ENCODE data around the gene ZNF260.

DNA sequence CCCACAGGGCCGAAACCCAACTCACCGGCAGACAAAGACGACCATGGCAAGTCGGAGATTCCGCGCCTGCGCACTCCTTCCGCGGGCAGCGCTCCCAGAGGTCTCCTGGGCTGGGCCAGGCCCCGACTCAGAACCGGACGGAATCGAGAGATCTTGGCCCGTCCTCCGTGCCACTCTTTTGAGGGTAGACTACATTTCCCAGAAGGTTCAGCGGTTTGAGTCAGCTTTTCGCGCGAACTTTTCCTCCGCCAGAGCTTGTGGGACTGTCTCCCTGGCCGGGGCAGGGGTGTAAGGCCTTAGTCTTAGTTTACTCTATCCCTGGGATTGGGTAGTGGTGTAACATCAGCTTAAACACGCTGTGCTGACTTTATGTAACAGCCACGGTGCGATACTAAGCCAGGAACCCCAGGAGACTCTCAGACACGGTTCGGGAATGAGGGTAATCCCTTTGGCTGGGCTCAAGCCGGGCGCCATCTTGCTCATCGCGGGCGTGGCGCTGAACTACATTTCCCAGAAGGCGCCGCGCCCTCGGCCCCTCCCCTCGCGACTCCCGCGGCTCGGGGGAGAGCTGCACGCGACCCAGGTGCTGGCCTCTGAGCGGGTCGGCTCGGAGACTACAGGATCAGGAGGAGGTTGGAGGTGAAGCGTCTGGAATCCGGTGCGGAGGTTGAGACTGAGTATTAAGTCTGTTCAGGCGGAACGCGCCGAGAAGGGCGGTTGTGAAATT, at the start of gene ZNF260:
- TF ChIP-seq, protein P1, sequence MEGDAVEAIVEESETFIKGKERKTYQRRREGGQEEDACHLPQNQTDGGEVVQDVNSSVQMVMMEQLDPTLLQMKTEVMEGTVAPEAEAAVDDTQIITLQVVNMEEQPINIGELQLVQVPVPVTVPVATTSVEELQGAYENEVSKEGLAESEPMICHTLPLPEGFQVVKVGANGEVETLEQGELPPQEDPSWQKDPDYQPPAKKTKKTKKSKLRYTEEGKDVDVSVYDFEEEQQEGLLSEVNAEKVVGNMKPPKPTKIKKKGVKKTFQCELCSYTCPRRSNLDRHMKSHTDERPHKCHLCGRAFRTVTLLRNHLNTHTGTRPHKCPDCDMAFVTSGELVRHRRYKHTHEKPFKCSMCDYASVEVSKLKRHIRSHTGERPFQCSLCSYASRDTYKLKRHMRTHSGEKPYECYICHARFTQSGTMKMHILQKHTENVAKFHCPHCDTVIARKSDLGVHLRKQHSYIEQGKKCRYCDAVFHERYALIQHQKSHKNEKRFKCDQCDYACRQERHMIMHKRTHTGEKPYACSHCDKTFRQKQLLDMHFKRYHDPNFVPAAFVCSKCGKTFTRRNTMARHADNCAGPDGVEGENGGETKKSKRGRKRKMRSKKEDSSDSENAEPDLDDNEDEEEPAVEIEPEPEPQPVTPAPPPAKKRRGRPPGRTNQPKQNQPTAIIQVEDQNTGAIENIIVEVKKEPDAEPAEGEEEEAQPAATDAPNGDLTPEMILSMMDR (IDR thresholded peaks at IDR 0.05) = no peak
- TF ChIP-seq POLR2AphosphoS5 (IDR thresholded peaks at IDR 0.05; ENCODE audit: low read depth, low read length) = peak; percentile 94
- TF ChIP-seq SIN3A (IDR thresholded peaks at IDR 0.05; ENCODE audit: borderline replicate concordance, insufficient read depth, low read depth, low read length) = peak; percentile 92; the same call in 1 of the 2 replicates
- 0 out of 2 replicates have a peak, but pooled peaks have one; percentile 25 for TF ChIP-seq TCF7L2 (IDR thresholded peaks at IDR 0.05; ENCODE audit: low read depth, low read length)
